HT1080 (cell line): ENCODE data around the gene CYB5R4. TPM values are rescaled to one million over a fixed set of nuclear protein-coding genes. Genes with fewer than 3 reads are reported as not detected.
"Not testable (repeated sequence)": the region's sequence is repeated elsewhere in the genome, so short reads cannot be mapped to it uniquely, and the experiment has no call there.

ENCODE experiments used
- DNase-seq: peaks from one replicate; pipeline ENCODE4 v3.0.0-alpha.2; 2015; ENCODE audit warnings: low read depth
- total RNA-seq: library from RNA; depleted of rRNA; stranded (reverse); fragments of >200 nt; shearing (Covaris generic); gene quantifications from 2 replicates; pipeline ENCODE4 v1.2.3, GENCODE V29; 2014

CYB5R4 gene
- total RNA-seq, 1 experiment from 2014 or later: 14.9 TPM

DNA sequence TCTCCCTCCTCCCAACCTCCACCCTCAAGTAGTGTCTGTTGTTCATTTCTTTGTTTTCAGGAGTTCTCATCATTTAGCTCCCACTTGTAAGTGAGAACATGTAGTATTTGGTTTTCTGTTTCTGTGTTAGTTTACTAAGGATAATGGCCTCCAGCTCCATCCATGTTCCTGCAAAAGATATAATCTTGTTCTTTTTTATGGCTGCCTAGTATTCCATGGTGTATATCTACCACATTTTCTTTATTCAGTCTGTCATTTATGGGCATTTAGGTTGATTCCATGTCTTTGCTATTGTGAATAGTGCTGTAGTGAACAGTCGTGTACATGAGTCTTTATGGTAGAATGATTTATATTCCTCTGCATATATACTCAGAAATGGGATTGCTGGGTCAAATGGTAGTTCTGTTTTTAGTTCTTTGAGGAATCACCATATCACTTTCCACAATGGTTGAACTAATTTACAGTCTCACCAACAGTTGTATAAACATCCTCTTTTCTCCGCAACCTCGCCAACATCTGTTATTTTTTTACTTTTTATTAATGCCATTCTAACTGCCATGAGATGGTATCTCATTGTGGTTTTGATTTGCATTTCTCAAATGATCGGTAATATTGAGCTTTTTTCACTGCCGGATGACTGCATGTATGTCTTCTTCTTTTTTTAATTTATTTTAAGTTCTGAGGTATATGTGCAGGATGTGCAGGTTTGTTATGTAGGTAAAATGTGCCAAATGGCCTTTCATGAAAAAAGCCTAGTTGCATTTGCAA, 48.3 kb downstream of the CYB5R4 start:
- DNase-seq: not testable (repeated sequence)

DNA sequence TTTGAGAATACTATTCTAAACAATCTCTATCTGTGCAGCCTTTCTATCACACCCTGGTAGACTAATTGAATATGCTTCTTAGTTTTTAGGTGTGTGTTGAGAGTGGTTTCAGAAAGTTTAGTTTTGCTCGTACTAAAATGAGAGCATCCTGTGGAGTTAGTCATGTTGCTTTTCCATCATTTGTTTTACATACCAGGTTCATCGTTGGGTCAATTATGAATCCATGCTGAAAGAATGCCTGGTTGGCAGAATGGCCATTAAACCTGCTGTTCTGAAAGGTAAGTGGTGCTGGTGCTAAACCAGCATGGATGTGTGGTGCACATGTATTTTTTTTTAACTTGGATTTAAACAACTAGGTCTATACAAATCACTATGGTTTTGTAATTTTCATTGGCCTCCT, 49.3 kb downstream of the CYB5R4 start:
- peak; percentile 28 for DNase-seq

DNA sequence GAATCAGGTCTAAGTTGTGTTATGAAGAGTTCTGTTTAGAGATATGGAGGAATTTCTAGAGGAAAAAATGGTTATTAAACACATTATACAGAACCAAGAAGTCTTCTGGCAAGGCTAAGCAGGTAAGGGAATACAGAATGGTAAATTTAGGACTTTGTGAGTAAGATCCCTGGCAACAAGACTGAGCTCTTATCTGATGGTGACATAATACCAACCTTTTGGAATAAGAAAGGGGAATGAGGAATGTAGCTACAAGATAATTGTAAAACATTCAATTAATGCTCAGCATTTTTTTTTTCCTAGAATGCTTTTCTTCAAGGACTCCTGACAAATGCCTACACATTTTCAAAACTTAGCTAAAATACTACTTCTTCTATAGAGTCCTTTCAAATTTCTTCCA, 51.8 kb downstream of the CYB5R4 start:
- DNase-seq: no peak

DNA sequence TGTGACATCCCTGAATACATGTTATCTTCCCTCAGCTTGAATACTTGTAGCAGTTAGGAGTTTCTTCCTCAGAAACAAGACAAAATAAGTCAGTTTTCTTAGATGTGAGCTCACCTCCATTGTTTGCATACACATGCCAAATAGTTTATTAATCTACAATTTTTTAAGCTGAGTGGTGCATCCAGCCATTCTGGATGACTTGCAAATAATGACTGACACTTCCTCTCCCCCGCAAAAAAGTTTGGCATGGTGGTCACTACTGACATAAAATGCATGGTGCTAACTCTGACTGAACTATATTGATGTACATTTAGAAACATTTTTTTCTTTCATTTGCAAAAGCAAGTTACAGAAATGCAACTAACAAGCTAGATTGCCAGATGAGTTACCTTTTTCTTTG, 55.5 kb downstream of the CYB5R4 start:
- no peak for DNase-seq

DNA sequence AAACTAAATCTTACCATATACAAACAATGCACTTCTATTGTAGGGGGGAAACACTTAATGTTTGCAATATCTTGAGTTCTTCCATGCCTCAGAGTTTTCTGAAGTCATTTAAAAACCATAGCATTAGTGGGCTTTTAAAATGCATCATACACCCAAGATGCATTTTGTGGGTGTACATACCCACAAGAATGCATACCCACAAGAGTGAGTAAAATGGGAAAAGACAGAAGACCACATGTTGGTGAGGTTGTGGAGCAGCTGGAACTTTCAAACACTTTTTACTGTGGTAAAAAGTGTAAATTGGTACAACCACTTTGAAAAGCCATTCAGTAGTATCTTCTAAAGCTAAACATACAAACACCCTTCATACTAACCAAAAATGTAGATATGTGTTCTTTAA, 57.5 kb downstream of the CYB5R4 start:
- DNase-seq: no peak

DNA sequence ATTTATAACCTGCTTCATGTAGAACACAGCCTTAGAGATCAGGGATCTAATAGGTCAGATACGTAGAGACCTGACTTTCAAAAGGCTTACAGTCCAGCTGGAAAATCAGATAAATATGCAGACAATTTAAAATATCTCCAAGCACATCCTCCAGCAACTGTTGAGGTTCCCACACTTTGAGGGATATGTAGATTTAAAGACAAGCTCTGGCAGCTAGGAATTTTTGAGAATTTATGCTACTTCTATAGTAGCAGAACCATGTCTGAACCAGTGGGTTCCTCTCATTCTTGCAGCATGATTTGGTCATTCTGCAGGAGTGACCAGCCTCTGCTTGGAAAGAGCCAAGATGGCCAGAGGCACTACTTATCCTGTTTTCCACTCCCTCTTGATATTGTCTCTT, 60.5 kb downstream of the CYB5R4 start:
- DNase-seq: no peak

DNA sequence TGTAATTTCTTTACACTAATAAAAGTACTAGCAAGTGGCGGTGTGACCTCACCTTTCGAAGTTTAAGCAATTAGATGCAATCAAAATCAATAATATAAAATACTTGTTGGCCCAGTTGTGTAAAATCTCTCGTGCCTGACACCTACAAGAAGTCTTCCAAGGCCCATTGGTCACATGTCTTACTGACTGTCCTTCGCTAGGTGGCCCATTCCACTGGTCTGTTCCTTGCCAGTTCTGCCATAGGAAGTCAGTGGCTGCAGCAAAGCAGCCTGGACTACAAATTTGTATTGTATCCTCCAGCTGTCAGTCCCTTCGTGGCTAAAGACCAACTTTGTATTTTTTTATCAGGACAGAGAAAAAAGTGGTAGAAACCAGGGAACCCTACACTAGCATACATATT, 61.8 kb downstream of the CYB5R4 start:
- no peak for DNase-seq

DNA sequence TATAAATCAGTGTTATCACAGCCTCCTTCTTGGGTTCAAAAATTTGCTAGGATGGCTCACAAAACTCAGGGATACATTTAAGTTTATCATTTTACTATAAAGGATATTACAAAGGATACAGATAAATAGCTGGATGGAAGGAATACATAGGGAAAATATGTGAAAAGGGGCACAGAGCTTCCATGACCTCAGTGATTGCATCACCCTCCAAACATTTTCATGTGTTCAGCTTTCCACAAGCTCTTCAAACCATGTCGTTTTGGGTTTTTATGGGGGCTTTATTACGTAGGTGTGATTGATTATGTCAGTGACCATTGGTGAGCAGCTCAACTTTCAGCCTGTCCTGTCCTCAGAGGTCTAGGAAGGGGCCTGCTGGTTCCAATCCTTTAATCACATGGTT, 68.0 kb downstream of the CYB5R4 start:
- DNase-seq: no peak

DNA sequence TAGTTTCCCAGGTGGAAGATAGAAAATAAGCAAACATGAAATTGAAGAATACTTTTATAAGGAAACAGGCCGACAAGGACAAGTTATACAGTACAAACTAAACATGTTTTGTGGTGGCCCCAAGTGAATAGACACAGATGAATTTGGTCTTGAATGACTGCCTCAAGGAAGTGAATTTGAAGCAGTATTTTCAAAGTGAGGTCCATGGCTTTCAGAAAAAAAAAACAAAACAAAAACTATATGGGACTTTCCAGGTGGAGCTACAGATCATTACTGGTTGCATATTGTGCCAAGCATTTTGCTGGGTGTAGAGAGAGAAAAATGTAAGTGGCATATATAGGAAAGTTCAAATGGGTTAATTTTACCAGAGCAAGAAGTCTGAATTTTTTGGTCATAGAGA, 68.8 kb downstream of the CYB5R4 start:
- no peak for DNase-seq

DNA sequence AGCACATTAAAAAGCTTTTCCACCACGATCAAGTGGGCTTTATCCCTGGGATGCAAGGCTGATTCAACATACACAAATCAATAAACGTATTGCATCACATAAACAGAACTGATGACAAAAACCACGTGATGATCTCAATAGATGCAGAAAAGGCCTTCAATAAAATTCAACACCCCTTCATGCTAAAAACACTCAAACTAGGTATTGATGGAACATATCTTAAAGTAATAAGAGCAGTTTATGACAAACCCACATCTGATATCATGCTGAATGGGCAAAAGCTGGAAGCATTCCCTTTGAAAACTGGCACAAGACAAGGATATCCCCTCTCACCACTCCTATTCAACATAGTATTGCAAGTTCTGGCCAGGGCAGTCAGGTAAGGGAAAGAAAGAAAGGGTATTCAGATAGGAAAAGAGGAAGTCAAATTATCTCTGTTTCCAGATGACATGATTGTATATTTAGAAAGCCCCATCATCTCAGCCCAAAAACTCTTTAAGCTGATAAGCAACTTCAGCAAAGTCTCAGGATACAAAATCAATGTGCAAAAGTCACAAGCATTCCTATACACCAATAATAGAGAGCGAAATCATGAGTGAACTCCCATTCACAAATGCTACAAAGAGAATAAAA, 86.8 kb downstream of the CYB5R4 start:
- DNase-seq: not testable (repeated sequence)

DNA sequence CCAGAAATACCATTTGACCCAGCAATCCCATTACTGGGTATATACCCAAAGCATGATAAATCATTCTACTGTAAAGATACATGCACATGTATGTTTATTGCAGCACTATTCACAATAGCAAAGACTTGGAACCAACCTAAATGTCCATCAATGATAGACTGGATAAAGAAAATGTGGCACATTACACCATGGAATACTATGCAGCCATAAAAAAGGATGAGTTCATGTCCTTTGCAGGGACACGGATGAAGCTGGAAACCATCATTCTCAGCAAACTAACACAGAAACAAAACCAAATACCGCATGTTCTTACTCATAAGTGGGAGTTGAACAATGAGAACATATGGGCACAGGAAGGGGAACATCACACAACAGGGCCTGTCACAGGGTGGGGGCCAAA, 88.5 kb downstream of the CYB5R4 start:
- DNase-seq: not testable (repeated sequence)

DNA sequence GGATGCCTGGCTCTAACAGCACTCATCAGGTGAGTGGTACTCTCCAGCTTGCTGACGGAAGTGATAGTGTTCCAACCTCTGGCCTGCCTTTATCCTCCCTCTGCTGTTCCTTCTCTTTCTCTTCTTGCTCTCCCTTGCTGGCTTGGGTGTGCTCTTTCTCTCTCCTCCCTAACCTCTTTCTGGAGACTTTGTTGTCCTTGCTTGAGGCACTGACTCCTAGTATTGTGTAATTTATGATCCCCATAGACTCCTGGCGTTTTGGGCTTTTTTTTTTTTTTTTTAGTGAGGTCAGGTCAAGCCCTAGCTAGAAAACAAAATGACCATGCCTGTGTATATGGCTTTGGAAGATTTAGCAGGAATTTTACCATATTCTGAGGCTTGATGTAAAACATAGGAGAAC, 89.4 kb downstream of the CYB5R4 start:
- no peak for DNase-seq

DNA sequence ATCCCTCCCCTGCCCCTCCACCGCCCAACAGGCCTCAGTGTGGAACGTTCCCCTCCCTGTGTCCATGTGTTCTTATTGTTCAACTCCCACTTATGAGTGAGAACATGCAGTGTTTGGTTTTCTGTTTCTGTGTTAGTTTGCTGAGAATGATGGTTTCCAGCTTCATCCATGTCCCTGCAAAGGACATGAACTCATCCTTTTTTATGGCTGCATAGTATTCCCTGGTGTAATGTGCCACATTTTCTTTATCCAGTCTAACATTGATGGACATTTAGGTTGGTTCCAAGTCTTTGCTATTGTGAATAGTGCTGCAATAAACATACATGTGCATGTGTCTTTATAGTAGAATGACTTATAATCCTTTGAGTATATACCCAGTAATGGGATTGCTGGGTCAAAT, 91.9 kb downstream of the CYB5R4 start:
- DNase-seq: not testable (repeated sequence)

DNA sequence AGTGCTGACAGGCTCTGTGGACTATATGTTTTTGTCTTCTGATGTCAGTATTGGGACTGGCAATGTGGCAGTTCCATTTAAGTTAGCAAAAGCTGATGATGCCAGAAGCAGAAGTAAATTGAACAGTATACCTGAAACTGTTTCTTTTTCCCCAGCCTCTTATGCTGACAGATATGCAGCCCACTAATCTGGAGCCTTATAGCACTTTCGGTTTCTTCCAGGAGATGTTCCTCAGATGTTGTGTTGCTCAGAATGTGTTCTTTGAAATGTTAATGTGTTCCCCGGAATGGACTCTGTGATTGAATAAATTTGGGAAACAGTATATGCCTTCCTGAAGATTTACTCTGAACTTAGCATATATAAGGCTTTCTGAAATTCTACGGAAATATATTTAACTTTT, 93.3 kb downstream of the CYB5R4 start:
- no peak for DNase-seq

DNA sequence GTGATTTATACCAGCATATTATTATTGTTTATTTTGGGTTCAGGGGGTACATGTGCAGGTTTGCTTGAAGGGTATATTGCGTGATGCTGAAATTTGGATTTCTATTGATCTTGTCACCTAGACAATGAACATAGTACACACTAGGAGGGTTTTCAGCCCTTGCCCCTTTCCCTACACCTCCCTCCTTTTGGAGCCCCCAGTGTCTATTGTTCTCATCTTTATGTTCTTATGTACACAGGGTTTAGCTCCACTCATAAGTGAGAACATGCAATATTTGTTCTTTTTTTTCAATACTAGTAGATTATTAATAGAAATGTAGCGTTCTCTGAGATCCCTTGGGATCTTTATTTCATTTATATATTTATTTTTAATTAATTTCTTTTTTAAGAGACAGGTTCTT, 94.9 kb downstream of the CYB5R4 start:
- no peak for DNase-seq

DNA sequence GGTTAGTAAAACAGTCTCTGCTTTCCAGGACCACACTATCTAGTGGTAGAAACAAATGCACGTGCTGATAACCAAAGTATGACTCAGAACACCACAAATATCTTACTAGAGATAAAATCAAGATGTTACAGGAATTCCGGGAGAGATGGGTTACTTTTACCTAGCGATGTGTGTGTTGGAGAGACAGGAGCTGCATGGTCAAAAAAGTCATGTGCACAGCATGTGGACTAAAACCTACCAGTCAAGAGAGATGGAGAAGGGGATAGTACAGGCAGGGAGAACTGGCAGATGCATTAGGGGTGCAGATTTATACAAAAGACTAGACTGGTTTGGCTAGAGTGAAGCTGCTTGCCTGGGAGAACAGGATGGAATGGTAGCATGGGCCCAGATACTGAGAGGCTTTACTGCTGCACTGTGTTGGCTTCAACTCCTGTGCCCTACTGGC, 98.8 kb downstream of the CYB5R4 start:
- DNase-seq: peak; percentile 16

DNA sequence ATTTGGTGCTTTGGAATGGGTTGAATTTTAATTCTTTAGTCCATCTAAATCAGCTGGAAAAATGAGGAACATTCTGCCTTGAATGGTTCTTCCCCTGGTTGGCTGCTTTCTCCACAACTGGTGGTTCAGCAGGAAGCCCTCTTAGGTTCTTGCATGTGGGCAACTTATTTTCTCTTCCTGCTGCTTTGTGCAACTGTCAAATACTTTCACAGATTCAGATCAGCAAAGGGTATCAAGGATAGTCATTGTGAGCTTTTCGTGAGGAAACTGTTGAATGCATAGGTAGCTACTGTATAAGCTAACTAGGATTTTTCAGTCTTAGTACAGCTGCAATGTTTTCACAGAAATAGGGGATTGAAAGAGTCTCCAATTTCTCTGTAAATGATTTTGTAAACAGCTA, 101.2 kb downstream of the CYB5R4 start:
- no peak for DNase-seq

DNA sequence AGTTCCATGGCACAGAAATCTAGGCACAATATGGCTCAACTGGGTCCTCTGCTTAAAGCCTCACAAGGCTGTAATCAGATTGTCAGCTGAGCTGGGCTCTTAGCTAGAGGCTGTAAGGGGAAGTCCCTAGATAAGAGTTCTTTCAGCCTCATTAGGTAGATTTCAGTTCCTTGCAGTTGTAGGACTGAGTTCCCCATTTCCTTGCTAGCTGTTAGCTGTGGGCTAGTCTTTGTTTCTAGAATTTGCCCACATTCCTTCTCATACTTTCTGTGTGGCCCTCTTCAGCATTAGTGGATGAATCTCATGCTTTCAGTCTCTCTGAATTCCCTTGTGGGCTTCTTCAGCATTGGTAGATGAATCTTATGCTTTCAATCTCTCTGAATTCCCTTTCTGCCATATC, 103.1 kb downstream of the CYB5R4 start:
- DNase-seq: no peak

DNA sequence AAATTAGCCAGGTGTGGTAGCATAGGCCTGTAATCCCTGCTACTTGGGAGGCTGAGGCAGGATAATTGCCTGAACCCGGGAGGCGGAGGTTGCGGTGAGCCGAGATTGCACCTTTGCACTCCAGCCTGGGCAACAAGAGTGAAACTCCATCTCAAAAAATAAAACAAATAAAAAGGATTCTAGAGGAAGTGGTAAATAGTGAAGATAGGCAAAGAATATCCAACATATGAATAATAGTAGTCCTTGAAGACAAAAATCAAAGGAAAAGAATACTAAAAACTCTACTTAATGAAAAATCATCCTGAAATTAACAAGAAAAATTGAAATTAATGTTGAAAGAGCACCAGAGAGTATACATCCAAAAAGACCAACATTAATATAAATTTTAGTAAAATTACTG, 107.0 kb downstream of the CYB5R4 start:
- DNase-seq: no peak

DNA sequence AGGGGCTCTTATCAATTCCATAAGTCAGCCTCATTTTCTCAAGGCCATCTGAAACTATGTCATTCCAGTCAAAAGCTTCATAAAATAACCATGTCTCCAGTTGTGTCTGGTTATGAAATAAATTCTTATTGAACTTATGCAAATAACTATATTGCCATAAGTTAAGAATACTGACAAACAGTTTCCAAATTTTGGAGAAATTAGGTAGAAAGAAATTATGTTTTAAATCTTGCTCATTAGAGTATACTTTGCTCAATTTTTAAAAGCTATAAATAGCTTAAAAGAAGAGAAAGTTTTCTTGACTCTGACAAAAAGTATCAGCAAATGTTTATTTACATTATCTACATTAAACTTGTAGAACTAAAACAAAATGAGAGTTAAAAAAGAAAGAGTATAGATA, 111.1 kb downstream of the CYB5R4 start:
- no peak for DNase-seq

DNA sequence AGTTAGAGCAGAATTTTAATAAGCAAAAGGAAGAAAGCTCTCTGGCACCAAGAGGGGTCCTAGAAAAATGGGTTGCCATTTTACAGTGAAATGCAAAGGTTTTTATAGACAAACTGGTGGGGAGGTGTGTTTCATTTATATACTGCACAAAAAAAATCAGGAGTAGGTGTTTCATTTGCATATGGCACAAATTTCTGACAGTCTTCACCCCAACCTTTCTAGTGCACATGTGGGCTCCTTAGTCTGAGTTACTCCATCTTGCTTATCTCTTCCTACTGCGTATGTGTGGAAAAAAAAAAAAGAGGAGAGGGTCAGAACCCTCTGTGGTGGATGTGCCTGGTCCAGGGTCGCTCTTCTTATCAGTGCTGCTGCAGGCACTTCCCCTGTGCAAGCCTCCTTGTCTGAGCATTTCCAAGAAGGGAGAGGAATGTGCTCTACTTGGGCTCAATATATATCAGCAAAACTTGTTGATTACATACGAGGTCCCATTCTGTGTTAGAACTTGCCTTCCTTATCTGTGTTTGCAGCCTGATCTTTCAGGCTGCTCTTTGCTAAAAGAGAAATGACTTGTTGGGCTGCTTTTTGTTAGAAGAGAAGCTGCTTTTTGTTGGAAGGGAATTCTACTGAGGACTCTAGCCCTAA, 115.0 kb downstream of the CYB5R4 start:
- DNase-seq: no peak

DNA sequence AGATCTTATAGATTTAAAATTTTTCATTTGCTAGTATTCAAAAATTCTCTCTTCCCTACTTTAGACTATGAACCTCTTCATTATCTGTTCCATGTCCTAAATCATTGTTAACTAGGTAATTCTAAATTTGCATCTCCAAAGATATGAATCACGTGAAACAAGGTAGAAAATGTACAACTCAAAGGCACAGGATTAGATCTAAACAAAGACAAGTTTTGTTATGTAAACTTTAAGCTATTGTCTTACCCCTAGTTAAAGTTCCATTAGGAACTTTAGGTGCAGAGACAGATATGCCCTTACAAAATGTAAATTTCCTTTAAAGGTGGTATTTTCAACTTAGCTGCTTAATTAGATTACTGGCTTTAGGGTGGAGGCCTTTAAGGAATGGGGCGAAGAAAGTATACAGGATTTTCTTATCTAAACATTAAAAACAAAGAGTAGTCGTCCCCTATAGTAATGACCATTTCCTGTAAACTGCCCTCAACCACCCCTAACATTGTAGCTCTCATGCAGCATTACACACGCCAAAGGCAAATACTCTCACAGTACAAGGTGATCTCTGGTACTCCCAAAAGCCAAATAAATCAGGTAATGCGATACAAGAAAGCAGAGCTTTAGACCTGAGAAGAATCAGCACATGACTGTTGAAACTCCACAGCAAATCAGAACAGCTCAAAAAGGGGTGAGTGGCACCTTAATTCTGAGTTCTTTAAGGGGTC, 116.7 kb downstream of the CYB5R4 start:
- DNase-seq: no peak
